ENCODE measurements around the gene TSPAN11. TPM values are rescaled to one million over a fixed set of nuclear protein-coding genes. Genes with fewer than 3 reads are reported as not detected.

The TSPAN11 gene
- total and polyA plus RNA-seq, 2 experiments from 2014 or later: 5.2 to 9.6 TPM

GRCh38 chr12:30880061-30880460 is 46.5 kb upstream of the TSPAN11 start:
- Histone ChIP-seq H3K9me3 (ENCODE audit: low read depth) (no peaks in the 10 kb centered on the region), H3K27ac (peak overlapping the region; percentile 67), H3K79me2 (no peaks in the 10 kb centered on the region), H3K4me3 (no peak overlapping the region), H2AFZ (no peak overlapping the region), H3K9me2 (replicated peaks; ENCODE audit: insufficient read depth) (no peaks in the 10 kb centered on the region), H4K20me1 (ENCODE audit: insufficient read depth, poor library complexity, severe bottlenecking) (no peaks in the 10 kb centered on the region), H3K4me1 (ENCODE audit: insufficient read depth) (no peaks in the 10 kb centered on the region), H3K4me2 (peak overlapping the region; percentile 17), H3K36me3 (replicated peaks; ENCODE audit: insufficient read depth, low read depth) (no peaks in the 10 kb centered on the region), H3K27me3 (no peaks in the 10 kb centered on the region)
- TF ChIP-seq CTCF (IDR thresholded peaks at IDR 0.05; ENCODE audit: poor library complexity): no peak
- TF ChIP-seq EZH2phosphoT487 (IDR thresholded peaks at IDR 0.05; ENCODE audit: low read depth, severe bottlenecking, unreplicated experiment): no peak
- no peak for TF ChIP-seq EZH2 (IDR thresholded peaks at IDR 0.05; ENCODE audit: borderline replicate concordance)
- 39% methylated on average over 6 of the region's 6 CpGs for WGBS (ENCODE audit: low lambda C conversion rate, missing lambda C conversion rate)
- DNase-seq (ENCODE audit: low spot score): peak; percentile 30

GRCh38 chr12:30880813-30881212 is 45.7 kb upstream of the TSPAN11 start:
- Histone ChIP-seq H3K4me2 (no peak overlapping the region), H3K27ac (no peak overlapping the region), H3K79me2 (no peaks in the 10 kb centered on the region), H2AFZ (no peak overlapping the region), H3K36me3 (replicated peaks; ENCODE audit: insufficient read depth, low read depth) (no peaks in the 10 kb centered on the region), H3K4me3 (no peak overlapping the region), H3K9me3 (ENCODE audit: low read depth) (no peaks in the 10 kb centered on the region), H3K9me2 (replicated peaks; ENCODE audit: insufficient read depth) (no peaks in the 10 kb centered on the region), H3K4me1 (ENCODE audit: insufficient read depth) (no peaks in the 10 kb centered on the region), H3K27me3 (no peaks in the 10 kb centered on the region), H4K20me1 (ENCODE audit: insufficient read depth, poor library complexity, severe bottlenecking) (no peaks in the 10 kb centered on the region)
- no peak for DNase-seq (ENCODE audit: low spot score)
- TF ChIP-seq CTCF (IDR thresholded peaks at IDR 0.05; ENCODE audit: poor library complexity) (no peak), EZH2 (IDR thresholded peaks at IDR 0.05; ENCODE audit: borderline replicate concordance) (no peak), EZH2phosphoT487 (IDR thresholded peaks at IDR 0.05; ENCODE audit: low read depth, severe bottlenecking, unreplicated experiment) (no peak)
- 81% methylated on average over 3 of the region's 3 CpGs for WGBS (ENCODE audit: low lambda C conversion rate, missing lambda C conversion rate)

GRCh38 chr12:30882706-30883105 is 43.8 kb upstream of the TSPAN11 start:
- 69% methylated on average over 3 of the region's 3 CpGs for WGBS (ENCODE audit: low lambda C conversion rate, missing lambda C conversion rate)
- Histone ChIP-seq H4K20me1 (ENCODE audit: insufficient read depth, poor library complexity, severe bottlenecking) (no peaks in the 10 kb centered on the region), H3K9me3 (ENCODE audit: low read depth) (no peaks in the 10 kb centered on the region), H3K27me3 (no peaks in the 10 kb centered on the region), H3K4me3 (no peak overlapping the region), H3K36me3 (replicated peaks; ENCODE audit: insufficient read depth, low read depth) (no peaks in the 10 kb centered on the region), H3K4me1 (ENCODE audit: insufficient read depth) (no peaks in the 10 kb centered on the region), H3K27ac (no peak overlapping the region), H2AFZ (no peak overlapping the region), H3K79me2 (no peaks in the 10 kb centered on the region), H3K4me2 (no peak overlapping the region), H3K9me2 (replicated peaks; ENCODE audit: insufficient read depth) (no peaks in the 10 kb centered on the region)
- no peak for DNase-seq (ENCODE audit: low spot score)
- TF ChIP-seq EZH2phosphoT487 (IDR thresholded peaks at IDR 0.05; ENCODE audit: low read depth, severe bottlenecking, unreplicated experiment) (no peak), CTCF (IDR thresholded peaks at IDR 0.05; ENCODE audit: poor library complexity) (no peak), EZH2 (IDR thresholded peaks at IDR 0.05; ENCODE audit: borderline replicate concordance) (no peak)

GRCh38 chr12:30884799-30885198 is 41.7 kb upstream of the TSPAN11 start:
- H3K9me2 ChIP-seq (replicated peaks; ENCODE audit: insufficient read depth): no peaks in the 10 kb centered on the region
- no peak for TF ChIP-seq CTCF (IDR thresholded peaks at IDR 0.05; ENCODE audit: poor library complexity)
- TF ChIP-seq EZH2phosphoT487 (IDR thresholded peaks at IDR 0.05; ENCODE audit: low read depth, severe bottlenecking, unreplicated experiment): no peak
- TF ChIP-seq EZH2 (IDR thresholded peaks at IDR 0.05; ENCODE audit: borderline replicate concordance): no peak
- no peaks in the 10 kb centered on the region for H3K79me2 ChIP-seq
- H3K4me1 ChIP-seq (ENCODE audit: insufficient read depth): no peaks in the 10 kb centered on the region
- H3K9me3 ChIP-seq (ENCODE audit: low read depth): no peaks in the 10 kb centered on the region
- H3K4me3 ChIP-seq: no peak overlapping the region
- WGBS (ENCODE audit: low lambda C conversion rate, missing lambda C conversion rate): 56% methylated on average over 2 of the region's 2 CpGs
- no peak overlapping the region for H2AFZ ChIP-seq
- no peak overlapping the region for H3K4me2 ChIP-seq
- H3K36me3 ChIP-seq (replicated peaks; ENCODE audit: insufficient read depth, low read depth): no peaks in the 10 kb centered on the region
- no peak for DNase-seq (ENCODE audit: low spot score)
- no peaks in the 10 kb centered on the region for H3K27me3 ChIP-seq
- no peaks in the 10 kb centered on the region for H4K20me1 ChIP-seq (ENCODE audit: insufficient read depth, poor library complexity, severe bottlenecking)
- H3K27ac ChIP-seq: no peak overlapping the region

All from hepatocyte (in vitro differentiated cells).